D721Med (cell line): ENCODE data around the gene CEACAM16.

Experiments used
- DNase-seq: peaks from one replicate; pipeline ENCODE4 v3.0.0; 2011; ENCODE audit warnings: low spot score; ENCODE audit not compliant: insufficient read length
- FAIRE-seq: peaks from 2 replicates; lab custom pipeline; 2011; peaks lifted over from hg19 to GRCh38; lab: Jason Lieb, UNC
- TF ChIP-seq, protein P1 (sequence below): IDR thresholded peaks from 2 replicates; pipeline ENCODE4 v1.5.1; 2012; ENCODE audit warnings: mild to moderate bottlenecking, control low read depth; ENCODE audit not compliant: insufficient read depth; ENCODE audit errors: missing control alignments

CEACAM16 gene, protein sequence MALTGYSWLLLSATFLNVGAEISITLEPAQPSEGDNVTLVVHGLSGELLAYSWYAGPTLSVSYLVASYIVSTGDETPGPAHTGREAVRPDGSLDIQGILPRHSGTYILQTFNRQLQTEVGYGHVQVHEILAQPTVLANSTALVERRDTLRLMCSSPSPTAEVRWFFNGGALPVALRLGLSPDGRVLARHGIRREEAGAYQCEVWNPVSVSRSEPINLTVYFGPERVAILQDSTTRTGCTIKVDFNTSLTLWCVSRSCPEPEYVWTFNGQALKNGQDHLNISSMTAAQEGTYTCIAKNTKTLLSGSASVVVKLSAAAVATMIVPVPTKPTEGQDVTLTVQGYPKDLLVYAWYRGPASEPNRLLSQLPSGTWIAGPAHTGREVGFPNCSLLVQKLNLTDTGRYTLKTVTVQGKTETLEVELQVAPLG

DNA sequence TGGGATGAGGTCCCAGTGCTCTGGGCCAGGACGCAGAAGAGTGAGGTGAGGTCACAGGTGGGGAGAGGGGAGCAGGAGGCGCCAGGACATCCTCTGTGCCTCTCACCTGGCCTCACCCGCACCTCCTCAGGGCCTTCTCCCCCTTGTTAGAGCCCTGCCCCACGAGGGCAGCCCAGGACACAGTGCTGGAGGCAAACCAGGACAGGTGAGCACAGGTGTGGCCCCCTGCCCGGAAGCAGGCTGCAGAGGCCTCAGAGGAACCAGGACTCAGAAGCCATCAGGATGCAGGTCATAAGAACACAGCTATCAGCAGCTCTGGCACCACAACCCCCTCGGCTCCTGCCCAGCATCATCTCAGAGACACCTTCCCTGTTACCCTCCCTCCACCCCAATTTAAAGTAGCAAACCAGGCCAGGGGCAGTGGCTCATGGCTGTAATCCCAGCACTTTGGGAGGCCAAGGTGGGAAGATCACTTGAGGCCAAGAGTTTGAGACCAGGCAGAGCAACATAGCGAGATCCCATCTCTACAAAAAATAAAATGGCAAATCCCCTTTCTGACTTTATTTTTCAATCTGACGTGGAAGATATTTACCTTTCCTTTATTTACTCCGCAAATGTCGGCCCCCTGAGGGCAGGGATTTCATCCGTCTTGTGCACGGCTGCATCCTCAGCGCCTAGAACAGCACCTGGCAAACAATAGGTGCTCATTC is at the start of gene CEACAM16:
CEACAM16 (plus strand) TSS at position 660 of the 710 bp plus-strand sequence. CDS start 2,306 bp downstream, outside the sequence.
- no peak for DNase-seq
- FAIRE-seq = no peak
- TF ChIP-seq, protein P1, sequence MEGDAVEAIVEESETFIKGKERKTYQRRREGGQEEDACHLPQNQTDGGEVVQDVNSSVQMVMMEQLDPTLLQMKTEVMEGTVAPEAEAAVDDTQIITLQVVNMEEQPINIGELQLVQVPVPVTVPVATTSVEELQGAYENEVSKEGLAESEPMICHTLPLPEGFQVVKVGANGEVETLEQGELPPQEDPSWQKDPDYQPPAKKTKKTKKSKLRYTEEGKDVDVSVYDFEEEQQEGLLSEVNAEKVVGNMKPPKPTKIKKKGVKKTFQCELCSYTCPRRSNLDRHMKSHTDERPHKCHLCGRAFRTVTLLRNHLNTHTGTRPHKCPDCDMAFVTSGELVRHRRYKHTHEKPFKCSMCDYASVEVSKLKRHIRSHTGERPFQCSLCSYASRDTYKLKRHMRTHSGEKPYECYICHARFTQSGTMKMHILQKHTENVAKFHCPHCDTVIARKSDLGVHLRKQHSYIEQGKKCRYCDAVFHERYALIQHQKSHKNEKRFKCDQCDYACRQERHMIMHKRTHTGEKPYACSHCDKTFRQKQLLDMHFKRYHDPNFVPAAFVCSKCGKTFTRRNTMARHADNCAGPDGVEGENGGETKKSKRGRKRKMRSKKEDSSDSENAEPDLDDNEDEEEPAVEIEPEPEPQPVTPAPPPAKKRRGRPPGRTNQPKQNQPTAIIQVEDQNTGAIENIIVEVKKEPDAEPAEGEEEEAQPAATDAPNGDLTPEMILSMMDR = no peak

DNA sequence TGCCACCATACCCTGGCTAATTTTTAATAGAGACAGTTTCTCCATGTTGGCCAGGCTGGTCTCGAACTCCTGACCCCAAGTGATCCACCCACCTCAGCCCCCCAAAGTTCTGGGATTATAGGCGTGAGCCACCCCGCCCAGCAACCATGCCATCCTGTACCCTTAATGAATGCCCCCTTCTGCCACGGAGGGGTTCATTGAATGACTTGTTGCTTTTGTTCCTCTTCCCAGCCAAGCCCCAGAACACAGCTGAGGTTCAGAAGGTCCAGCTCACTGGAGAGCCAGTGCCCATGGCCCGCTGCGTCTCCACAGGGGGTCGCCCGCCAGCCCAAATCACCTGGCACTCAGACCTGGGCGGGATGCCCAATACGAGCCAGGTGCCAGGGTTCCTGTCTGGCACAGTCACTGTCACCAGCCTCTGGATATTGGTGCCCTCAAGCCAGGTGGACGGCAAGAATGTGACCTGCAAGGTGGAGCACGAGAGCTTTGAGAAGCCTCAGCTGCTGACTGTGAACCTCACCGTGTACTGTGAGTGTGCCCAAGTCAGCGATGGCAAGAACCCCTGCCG is 49.3 kb upstream of the CEACAM16 start:
- no peak for DNase-seq
- FAIRE-seq = no peak
- TF ChIP-seq, protein P1 = no peak

DNA sequence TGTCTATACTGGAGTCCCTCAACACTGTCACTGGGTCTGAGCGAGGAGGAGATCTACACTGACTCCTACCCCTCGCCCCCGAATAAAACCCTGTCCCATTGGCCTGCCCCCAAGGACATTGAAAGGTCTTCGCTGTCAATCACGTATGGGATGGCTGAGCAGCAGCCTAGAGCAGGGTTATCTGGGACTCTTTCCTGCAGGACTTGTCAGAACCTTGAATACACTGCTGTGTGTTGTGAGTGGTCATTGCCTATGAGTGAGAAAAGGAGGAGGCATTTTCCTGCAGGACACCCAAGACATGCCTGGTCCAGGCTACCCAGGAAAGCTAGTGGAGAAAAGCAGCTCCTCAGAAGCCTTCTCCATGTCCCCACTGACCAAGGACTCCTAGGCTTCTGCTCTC is 45.6 kb upstream of the CEACAM16 start:
- FAIRE-seq (no peak), DNase-seq (no peak)
- TF ChIP-seq, protein P1 = no peak

DNA sequence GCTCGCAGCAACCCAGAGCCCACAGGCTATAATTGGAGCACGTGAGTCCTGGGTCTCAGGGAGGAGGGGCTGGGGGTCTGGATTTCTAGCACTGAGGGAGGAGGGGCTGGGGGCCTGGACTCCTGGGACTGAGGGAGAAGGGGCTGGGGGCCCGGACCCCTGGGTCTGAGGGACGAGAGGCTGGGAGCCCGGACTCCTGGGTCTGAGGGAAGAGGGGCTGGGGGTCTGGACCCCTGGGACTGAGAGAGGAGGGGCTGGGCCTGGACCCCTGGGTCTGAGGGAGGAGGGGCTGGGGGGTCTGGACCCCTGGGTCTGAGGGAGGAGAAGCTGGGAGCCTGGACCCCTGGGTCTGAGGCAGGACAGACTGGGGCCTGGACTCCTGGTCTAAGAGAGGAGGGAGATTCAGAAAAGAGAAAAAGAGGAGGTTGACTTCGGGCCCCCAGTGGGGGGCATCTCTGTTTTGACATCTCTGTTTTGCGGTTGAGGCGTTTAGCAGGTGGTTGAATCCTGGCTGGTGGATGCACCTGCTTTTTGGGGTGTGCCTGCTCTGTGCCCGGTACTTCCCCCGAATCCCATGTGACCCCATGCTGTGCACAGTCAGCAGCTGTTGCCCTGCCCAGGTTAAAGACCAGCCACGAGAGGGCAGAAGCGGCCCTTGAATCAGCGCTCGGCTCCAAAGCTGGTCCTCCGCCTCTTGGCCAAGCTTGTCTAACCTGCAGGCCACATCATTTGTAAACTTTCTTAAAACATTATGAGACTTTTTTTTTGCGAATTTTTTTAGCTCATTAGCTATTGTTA is 44.8 kb upstream of the CEACAM16 start:
- no peak for FAIRE-seq
- no peak for DNase-seq

DNA sequence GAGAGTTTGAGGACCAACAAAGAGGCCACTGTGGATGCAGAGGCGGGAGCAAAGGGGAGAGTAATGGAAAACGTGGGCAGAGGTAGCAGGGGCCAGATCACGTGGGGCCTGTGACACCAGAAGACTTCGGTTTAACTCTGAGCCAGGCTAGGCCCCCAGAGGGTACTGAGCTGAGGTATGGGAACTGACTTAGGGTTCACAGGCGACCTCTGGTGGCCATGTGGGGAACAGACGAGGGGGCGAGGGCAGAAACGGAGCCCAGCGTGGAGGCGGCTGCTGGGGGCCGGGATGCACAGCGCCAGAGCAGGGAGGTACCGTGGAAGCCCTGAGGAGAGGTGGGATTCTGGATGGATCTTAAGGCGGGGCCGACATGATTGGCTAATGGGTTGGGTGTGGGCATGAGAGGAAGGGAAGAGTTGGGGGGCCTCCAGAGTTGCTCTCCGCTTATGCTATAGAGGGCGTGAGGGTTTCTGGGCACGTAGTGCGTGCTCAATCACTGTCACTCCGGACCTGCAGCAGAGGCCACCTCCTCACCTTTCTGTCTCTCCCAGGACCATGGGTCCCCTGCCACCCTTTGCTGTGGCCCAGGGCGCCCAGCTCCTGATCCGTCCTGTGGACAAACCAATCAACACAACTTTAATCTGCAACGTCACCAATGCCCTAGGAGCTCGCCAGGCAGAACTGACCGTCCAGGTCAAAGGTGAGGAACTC is 41.6 kb upstream of the CEACAM16 start:
- TF ChIP-seq, protein P1 = peak; percentile 66
- FAIRE-seq = no peak

More for the DNA sequence above, 44.8 kb upstream of the CEACAM16 start:
- TF ChIP-seq, protein P1 = peak; percentile 27

DNA sequence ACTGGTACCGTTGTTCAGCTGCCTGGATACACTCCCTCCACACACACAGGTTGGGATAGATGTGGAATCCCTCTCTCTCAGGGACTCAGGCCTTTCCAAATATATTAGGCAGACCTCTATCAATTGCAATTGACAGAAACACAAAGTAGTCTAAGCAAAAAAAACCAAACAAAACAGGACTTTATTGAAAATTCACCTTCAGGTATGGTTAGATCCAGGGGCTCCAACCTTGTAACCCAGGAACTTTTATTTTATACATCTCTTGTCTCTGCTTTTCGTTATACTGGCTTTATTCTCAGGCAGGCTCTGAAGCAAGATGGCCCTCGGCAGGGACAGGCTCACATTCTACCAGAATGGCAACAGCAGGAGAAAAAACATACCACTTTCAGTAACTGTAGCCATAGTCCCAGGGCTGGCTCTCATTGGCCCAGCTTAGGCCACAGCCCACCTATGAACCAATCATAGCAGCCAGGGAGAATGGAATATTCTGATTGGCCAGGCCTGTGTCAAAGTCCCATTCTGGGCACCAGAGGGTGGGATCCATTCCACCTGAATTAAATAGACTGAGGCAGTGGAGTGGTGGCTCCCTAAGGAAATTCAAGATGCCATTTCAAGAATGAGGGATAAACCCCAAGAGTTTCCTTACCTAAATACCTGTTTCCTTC is 40.8 kb upstream of the CEACAM16 start:
- DNase-seq (no peak), FAIRE-seq (no peak)
- TF ChIP-seq, protein P1 = no peak

More for the DNA sequence above, 41.6 kb upstream of the CEACAM16 start:
- peak; percentile 74 for DNase-seq
